GM19463 (cell line): ENCODE results near the gene LAX1.
"Not testable (repeated sequence)": the region's sequence is repeated elsewhere in the genome, so short reads cannot be mapped to it uniquely, and the experiment has no call there.

Experiments used
- ATAC-seq: cut with Tn5 transposase; IDR thresholded peaks from one replicate; pipeline ENCODE4 v1.9.1; 2021; ENCODE audit warnings: mild to moderate bottlenecking, moderate library complexity; ENCODE audit not compliant: unreplicated experiment

Gene LAX1, protein sequence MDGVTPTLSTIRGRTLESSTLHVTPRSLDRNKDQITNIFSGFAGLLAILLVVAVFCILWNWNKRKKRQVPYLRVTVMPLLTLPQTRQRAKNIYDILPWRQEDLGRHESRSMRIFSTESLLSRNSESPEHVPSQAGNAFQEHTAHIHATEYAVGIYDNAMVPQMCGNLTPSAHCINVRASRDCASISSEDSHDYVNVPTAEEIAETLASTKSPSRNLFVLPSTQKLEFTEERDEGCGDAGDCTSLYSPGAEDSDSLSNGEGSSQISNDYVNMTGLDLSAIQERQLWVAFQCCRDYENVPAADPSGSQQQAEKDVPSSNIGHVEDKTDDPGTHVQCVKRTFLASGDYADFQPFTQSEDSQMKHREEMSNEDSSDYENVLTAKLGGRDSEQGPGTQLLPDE

DNA sequence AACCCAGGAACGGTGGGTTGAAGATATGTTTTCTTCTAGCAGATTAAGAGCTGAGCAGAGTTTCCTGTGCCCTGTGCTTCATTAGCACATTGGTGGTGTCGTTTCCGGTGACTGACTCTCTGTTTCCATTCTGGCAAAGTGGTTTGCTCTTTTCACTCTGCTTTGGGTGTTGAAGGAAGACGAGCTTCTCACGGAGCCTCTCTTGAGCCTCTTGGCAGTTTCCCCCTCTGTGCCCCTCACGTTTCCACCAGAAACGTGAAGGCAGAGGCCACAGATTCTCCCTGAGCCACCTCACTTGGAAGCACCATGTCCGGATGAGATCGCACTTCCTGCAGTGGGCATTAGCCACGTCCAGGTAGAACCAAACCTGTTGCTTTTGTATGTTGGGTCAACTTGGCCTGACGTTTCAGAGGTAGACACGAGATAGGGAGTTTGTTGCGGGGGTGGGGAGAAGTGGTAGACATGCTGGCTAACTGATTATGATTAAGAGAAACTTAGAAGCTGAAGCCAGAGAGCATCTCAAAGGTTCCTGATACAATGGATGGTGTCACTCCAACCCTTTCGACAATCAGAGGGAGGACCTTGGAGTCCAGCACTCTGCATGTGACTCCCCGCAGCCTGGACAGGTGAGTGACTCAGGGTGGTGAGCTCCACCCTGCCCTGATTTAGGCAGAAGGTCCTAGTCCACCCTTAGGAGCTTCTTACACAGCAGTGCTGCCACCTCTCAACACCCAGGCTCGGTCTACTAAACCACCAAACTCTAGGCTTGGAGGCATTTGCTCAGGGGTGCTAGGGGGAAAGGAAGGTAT is at the start of gene LAX1:
Gene LAX1, plus strand, starts transcription at position 155 of the 809 bp plus-strand sequence. Its CDS starts 383 bp downstream, at position 538.
- peak; percentile 74 for ATAC-seq

DNA sequence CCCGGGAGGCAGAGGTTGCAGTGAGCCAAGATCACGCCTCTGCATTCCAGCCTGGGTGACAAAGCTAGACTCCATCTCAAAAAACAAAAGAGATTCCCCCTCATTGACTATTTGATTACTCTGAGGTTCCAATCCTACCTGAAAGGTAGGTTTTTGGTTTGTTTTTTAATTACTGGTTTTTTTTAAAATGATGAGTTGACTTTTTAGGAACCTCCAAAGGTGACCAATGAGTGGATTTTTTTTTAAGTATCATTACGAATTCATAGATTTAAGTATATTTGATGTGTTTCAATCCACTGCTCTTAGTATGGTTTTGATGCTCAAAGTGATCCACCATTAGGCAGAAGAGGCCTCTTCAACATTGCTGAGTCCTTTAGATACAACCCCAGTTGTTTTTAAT is 47.9 kb upstream of the LAX1 start:
- no peak for ATAC-seq

DNA sequence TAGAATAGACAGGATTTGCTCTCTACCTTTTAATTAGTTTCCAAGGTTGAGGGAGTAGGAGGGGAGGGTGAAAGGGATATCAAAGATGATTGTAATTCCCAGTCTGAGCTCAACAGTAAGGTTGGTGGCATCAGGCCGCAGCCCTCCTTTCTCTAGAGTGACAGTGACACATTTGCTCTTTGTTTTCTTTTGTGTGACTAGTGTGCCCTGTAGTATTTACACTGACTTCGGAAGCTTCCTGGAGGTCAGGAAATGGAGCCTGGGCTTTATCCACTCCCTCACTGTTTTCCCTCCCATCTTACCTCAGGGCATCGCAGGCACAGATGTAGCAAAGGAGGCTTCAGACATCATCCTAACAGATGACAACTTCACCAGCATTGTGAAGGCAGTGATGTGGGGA is 44.7 kb upstream of the LAX1 start:
- ATAC-seq, result no peak

DNA sequence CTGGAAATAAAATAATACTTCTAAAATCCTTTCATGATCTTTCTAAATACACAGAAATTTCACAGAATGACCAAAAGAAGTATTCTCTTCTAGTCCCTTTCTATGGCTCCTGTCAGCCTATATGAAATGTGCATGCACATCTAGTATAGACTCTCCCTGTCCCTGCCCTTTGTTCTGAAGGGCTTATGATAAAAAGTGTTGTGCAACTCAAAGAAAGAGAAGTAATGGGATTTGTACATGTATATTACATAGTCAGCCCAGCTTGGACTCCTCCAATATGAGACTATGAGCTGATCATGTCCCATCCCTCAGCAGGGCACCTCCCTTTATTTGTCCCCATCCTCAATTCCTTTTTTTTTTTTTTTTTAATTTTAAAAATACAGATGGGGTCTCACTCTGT is 42.1 kb upstream of the LAX1 start:
- ATAC-seq, result no peak

DNA sequence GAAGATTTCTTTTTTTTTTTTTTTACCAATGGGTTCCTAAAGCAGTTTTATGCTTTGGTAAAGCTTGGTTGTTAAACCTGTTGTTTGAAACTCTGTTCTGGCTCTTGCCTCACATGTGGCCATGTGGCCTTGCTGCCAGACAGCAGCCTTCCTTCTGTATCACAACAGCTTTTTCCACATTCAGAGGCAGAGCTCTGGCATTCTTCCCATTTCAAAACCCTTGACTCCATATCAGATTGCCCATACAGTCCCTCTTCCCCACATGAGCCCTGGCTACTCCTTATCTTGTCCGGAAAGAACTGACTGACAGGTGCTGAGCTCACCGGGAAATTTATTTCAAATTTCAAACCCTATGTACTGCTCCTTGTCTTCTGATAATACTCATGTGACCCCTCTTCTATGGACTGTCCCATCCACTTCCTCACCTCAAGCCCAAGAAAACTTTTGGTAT is 38.5 kb upstream of the LAX1 start:
- ATAC-seq, result no peak

DNA sequence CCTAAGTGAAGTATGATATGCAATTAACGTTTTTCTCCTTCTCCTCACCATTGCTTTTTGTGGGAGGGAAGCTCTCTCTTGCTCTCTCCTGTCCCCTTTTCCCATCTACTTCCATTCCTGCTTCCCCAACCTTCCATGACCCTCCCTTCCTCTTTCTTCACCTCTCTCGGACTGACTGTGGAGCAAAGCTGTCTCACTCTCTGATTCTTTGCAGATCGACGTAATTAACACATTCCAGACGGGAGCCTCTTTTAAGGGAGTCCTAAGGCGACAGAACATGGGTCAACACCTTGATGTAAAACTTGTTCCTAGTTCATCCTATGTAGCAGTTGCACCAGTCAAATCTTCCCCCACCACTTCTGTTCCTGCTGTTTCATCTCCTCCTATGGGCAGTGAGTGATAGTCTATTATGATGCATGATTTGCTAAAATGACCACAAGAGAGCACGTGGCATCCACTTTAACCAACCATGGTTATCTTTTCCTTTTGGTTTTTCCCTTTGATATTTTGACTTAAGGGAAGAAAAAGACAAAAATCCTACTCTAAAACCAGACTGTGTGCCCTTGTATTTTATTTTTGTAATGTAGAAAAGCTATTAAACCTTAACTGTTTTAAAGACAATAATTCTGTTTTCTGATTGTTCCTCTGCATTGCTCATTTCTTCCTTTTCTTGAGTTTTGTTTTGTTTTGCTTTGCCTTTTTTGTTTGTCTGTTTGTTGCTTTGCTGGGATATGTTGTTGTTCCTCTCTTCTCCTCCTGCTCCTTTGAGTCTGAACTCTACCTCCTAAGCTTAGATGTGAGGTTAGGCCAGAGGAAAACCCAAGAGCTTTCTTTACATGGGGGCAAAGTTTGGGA is 31.7 kb upstream of the LAX1 start:
- ATAC-seq, result no peak

DNA sequence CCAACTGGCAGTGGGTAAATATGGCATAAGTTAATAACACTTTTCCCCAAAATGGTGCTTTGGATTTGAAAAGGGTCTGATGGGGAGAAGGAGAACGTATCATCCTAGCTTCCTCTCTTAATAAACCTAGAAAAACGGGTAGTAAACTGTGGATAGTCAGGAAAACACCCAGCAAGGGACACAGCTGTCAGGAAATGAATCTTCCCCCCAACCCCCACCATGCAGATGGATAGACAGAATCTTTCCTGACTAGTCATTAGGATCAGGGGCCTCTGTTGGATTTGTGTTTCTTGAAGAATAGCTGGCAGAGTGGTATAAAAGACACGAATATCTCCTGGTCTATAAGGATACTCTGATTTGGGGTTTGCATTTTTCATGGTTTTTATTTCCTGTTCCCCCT is 22.5 kb upstream of the LAX1 start:
- no peak for ATAC-seq

DNA sequence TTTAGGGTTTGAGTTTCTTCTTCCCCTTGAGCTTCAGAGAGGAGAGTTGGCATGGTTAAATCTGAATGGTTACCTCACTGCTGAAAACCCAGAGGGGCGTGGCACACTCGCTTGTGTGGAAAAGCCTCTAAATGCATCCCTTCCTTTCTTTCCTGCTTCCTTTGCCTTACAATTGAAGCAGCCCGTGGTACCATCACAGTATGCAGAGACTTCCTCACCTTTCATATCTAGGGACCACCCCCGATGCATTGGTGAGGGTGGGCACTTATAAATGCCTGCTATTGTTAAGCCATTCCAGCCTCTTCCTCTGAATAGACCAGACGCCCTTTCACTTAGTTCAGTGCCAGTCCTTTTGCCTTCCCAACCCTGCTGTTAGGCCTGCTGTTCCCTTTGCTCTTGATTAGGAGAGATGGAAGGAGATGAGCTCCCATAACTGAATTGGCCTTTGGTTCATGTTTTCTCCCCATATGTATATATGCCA is 21.9 kb upstream of the LAX1 start:
- ATAC-seq, result no peak

DNA sequence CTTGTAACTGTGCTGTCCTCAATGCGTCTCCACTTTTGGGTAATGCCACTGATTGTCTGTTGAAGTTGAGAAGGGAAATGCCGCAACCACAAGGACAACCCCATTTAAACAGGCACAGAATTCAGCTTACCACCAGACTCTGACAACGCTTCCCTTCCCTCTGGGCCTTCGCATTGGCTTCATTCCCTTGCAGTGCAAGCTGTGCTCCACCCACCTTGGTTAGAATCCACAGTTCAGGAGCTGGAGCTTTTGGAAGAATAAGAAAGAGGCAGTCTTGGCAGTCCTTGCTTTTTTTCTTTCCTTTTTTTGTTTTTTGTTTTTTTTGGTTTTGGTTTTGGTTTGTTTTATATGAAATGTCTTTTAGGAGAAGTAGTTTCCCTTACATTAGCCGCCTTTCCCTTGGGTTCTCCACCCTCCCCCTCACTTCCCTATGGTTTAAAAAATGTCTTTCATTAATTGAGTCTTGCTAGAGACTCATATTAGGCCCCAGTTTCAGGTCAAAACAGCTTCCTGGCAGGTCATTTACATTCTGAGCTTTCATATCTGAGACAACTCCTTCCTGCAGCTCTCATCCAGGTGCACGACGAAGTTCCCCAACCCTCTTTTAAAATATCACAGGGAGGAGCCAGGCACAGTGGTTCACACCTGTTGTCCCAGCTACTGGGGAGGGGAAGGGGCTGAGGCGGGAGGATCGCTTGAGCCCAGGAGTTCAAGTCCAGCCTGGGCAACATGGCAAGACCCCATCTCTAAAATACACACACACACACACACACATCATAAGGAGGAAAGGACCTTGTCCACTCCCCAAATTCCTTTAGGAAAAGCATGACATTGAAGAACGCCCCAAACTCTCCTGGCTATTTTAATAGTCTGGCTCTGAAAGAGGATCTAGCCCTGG is 20.7 kb upstream of the LAX1 start:
- ATAC-seq, result peak; percentile 42

DNA sequence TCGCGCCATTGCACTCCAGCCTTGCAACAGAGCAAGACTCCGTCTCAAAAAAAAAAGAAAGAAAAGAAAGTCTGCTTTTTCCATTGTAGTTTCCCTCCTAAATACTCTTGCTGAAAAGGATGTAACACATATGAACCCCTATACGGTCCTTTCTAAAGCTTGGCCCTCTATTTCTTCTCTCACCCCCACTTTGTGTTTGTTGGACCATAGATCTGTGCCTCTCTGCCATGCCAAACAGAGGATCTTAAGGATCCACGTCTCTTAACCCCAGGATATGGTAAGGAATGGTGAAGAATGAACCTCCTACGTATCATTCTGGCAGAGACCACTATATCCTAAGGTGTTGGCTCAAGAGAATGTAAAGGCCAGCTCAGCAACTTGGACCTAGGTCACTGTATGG is 18.7 kb upstream of the LAX1 start:
- ATAC-seq, result no peak

DNA sequence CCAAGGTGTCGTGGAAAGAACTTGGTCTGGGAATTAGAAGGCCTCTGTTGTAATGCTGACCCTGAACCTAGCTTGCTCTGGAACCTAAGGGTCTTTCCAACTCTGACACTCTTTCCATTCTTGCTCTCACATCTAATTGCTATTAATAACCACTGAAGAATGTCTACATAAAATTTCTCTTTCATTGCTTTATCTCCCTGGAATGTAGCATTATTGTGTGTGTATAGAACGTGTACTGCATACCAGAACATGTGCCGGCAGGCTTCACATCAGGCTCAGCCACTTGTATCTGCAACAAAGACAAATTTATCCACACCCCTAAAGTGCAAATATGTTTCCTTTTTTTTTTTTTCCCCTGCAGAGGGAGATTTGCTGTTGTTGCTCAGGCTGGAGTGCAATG is 13.9 kb upstream of the LAX1 start:
- ATAC-seq, result no peak

DNA sequence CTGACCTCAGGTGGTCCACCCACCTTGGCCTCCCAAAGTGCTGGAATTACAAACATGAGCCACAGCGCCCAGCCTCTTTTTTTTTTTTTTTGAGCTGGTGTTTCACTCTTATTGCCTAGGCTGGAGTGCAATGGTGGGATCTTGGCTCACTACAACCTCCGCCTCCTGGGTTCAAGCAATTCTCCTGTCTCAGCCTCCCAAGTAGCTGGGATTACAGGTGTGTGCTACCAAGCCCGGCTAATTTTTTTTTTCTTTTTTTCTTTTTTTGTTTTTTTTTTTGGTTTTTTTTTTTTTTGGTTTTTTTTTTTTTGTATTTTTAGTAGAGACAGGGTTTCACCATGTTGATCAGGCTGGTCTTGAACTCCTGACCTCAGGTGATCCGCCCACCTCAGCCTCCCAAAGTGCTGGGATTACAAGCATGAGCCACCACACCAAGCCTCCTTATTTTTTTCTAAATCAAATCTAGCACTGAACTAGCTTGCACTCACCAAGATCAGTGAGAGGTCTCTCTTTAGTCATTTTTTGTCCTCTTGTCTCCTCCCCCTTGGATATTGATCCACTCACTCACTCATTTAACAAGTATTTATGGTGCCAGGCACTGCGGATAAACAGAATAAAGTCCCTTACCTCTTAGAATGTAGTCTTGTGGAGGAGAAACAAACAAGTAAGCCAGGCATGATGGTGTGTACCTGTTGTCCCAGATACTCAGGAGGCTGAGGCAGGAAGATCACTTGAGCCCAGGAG is 13.2 kb upstream of the LAX1 start:
- ATAC-seq, result not testable (repeated sequence)

DNA sequence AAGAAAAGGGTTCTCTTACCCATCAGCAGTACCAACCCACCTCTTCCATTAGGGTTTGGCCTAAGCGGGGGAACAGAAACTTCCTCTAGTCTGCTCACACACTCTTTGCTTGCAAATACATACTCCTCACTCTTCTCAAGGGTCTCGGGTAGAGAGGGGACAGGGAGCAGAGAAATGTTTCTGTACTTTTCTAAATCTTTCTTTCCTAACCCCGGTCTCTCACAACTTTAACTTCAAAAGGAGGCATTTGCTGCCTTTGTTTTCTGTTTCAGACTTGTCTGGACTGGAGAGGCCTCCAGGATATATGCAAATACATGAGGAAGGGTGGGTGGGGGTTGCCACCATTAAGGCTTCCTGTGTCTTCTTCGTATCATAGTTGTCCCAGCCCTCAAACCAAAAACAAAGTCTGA is 10.5 kb upstream of the LAX1 start:
- ATAC-seq, result peak; percentile 62

DNA sequence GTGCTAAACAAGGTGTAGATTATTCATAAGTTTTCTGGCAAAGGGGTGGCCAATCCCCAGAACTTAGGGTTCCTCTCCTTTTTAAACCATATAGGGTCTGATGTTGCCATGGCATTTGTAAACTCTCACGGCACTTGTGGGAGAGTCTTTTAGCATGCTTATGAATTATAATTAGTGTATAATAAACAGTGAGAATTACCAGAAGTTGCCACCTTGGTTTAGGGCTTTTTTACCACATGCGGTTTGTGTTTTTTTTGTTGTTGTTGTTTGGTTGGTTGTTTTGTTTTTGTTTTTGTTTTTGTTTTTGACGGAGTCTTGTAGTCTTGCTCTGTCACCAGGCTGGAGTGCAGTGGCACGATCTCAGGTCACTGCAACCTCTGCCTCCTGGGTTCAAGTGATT is 8.9 kb upstream of the LAX1 start:
- ATAC-seq, result no peak

DNA sequence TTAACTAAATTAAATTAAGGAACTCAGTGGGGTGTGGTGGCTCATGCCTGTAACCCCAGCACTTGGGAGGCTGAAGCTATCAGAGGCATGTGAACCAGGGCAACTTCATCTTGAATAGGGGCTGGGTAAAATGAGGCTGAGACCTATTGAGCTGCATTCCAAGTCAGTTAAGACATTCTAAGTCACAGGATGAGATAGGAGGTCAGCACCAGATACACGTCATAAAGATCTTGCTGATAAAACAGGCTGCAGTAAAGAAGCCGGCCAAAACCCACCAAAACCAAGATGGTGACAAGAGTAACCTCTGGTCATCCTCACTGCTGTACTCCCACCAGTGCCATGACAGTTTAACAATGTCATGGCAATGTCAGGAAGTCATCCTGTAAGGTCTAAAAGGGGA is 6.2 kb upstream of the LAX1 start:
- ATAC-seq, result not testable (repeated sequence)

DNA sequence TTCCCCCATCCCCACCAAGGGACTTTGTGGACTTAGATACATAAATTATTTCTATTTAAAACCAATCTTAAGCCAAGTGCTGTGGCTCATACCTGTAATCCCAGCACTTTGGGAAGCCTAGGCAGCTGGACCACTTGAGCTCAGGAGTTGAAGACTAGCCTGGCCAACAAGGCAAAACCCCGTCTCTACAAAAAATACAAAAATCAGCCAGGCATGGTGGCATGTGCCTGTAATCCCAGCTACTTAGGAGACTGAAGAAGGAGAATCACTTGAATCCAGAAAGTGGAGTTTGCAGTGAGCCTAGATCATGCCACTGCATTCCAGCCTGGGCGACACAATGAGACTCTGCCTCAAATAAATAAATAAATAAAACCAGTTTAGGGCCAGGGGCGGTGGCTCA is 4.5 kb upstream of the LAX1 start:
- no peak for ATAC-seq

DNA sequence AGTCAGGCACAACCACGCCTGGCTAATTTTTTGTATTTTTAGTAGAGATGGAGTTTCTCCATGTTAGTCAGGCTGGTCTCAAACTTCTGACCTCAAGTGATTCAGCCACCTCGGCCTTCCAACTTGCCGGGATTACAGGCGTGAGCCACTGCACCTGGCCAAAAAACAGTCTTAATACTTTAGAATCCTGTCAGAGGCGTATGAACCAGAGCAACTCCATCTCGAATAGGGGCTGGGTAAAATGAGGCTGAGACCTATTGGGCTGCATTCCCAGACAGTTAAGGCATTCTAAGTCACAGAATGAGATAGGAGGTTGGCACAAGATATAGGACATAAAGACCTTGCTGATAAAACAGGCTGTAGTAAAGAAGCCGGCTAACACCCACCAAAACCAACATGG is 3.0 kb upstream of the LAX1 start:
- not testable (repeated sequence) for ATAC-seq

DNA sequence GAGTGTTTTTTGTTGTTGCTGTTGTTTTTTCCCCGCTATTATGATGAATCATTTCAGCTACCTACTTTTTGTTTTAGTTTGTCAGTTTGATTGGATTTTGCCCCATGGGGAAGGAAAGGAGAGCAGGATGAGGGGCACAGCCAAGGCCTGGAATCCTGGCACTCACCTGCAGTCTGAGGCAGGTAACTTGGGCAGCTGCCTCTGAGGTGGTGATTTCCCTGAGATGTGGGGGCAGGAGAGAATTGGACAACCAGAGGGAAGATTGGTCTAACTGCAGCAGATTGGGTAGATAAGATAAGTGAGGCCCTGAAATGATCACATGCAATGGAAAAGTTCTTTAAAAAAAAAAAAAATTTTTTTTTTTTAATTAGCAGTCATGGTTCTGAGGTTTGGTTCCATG is 1.5 kb upstream of the LAX1 start:
- ATAC-seq, result no peak
